D721Med (cell line): Measurements from ENCODE around the gene LGI4.

Experiments
- DNase-seq: peaks from one replicate; pipeline ENCODE4 v3.0.0; 2011; ENCODE audit warnings: low spot score; ENCODE audit not compliant: insufficient read length
- FAIRE-seq: peaks from 2 replicates; lab custom pipeline; 2011; peaks lifted over from hg19 to GRCh38; lab: Jason Lieb, UNC
- CTCF ChIP-seq: IDR thresholded peaks from 2 replicates; pipeline ENCODE4 v1.5.1; 2012; ENCODE audit warnings: mild to moderate bottlenecking, control low read depth; ENCODE audit not compliant: insufficient read depth; ENCODE audit errors: missing control alignments

Gene LGI4

GRCh38 chr19:35166100-35167063 is 31.5 kb upstream of the LGI4 start:
- FAIRE-seq = no peak
- no peak for TF ChIP-seq CTCF
- no peak for DNase-seq

GRCh38 chr19:35165200-35166058 is 30.6 kb upstream of the LGI4 start:
- no peak for FAIRE-seq
- TF ChIP-seq CTCF = no peak
- DNase-seq = no peak

- TF ChIP-seq CTCF = no peak
- DNase-seq = no peak
- FAIRE-seq = no peak
Measured at GRCh38 chr19:35164418-35164817, 29.6 kb upstream of the LGI4 start.

GRCh38 chr19:35162471-35163326 is 27.8 kb upstream of the LGI4 start:
- DNase-seq = no peak
- FAIRE-seq = no peak
- no peak for TF ChIP-seq CTCF

- FAIRE-seq (no peak), DNase-seq (no peak)
- no peak for TF ChIP-seq CTCF
Measured at GRCh38 chr19:35161434-35161743, 26.5 kb upstream of the LGI4 start.

- no peak for TF ChIP-seq CTCF
- no peak for FAIRE-seq
Measured at GRCh38 chr19:35160629-35161433, 26.0 kb upstream of the LGI4 start.

More at GRCh38 chr19:35160629-35161433, 26.0 kb upstream of the LGI4 start:
- no peak for DNase-seq
